Activated T-cell treated with anti-CD3 and anti-CD28 coated beads, Interleukin-2, amount 50 U/mL, for 72 hours (primary cell): ENCODE measurements around the gene LAMB3. TPM values are rescaled to one million over a fixed set of nuclear protein-coding genes. Genes with fewer than 3 reads are reported as not detected.

Experiments
- ATAC-seq, 2 donors: fragments of 150-1000 bp; cut with Tn5 transposase; replicated peaks in 1 of 2; 2 replicates each; pipeline ENCODE4 v1.10.0; 2021; ENCODE audit warnings: moderate library complexity in 2 of 2, mild to moderate bottlenecking in 1 of 2
- DNase-seq, 2 donors: peaks; one replicate each; pipeline ENCODE4 v3.0.0; 2021 to 2022; ENCODE audit warnings: mixed read lengths in 1 of 2
- H3K27ac Mint-ChIP-seq: one replicate; pipeline ENCODE4 v1.8.0; 2022; ENCODE audit warnings: mild to moderate bottlenecking, moderate library complexity, mixed read lengths
- H3K27me3 Mint-ChIP-seq: one replicate; pipeline ENCODE4 v1.8.0; 2022; ENCODE audit warnings: low read depth, mixed read lengths
- H3K36me3 Mint-ChIP-seq, 2 donors: one replicate each; pipeline ENCODE4 v1.8.0; 2022; ENCODE audit warnings: mixed read lengths in 2 of 2, mild to moderate bottlenecking in 1 of 2; ENCODE audit not compliant: insufficient read depth in 2 of 2
- H3K4me1 Mint-ChIP-seq: one replicate; pipeline ENCODE4 v1.8.0; 2022; ENCODE audit warnings: low read depth, mixed read lengths
- H3K4me3 Mint-ChIP-seq, 2 donors: one replicate each; pipeline ENCODE4 v1.8.0; 2022; ENCODE audit warnings: mild to moderate bottlenecking in 2 of 2, mixed read lengths in 2 of 2, moderate library complexity in 2 of 2
- H3K9me3 Mint-ChIP-seq, 2 donors: one replicate each; pipeline ENCODE4 v1.8.0; 2022; ENCODE audit warnings: mixed read lengths in 2 of 2
- total RNA-seq, 2 donors: library from RNA; stranded (reverse); gene quantifications; one replicate each; pipeline ENCODE4 v1.2.3, GENCODE V29; 2022

The LAMB3 gene
- total RNA-seq, 2 donors from 2014 or later = 5.9 to 26.0 TPM

- peaks cover 8 to 12% of the 10 kb centered on the region in 2 donors for H3K36me3 Mint-ChIP-seq
- peaks cover 79% of the 10 kb centered on the region for H3K4me1 Mint-ChIP-seq
- peak; percentile 56 to 64 for DNase-seq
- peaks cover 3 to 4% of the 10 kb centered on the region in 2 donors for H3K9me3 Mint-ChIP-seq
- peak; percentile 55 to 56 for ATAC-seq
- peaks cover 55% of the 10 kb centered on the region for H3K27me3 Mint-ChIP-seq
- H3K27ac Mint-ChIP-seq = peak within 1 kb of the TSS; percentile 83
- peak within 1 kb of the TSS; percentile 80 to 83 for H3K4me3 Mint-ChIP-seq
Measured at GRCh38 chr1:209674957-209675564, 22.8 kb upstream of the LAMB3 start, which contains the start of gene G0S2. Gene G0S2 (plus strand): TSS chr1:209675412. CDS start chr1:209675685, 273 bp downstream.

GRCh38 chr1:209673631-209674417 is 21.6 kb upstream of the LAMB3 start:
- ATAC-seq (no peak), DNase-seq (no peak)
- peak overlapping the region; percentile 83 for H3K27ac Mint-ChIP-seq
- peaks cover 3 to 4% of the 10 kb centered on the region in 2 donors for H3K9me3 Mint-ChIP-seq
- peaks cover 48% of the 10 kb centered on the region for H3K27me3 Mint-ChIP-seq
- peak overlapping the region; percentile 80 to 83 for H3K4me3 Mint-ChIP-seq
- peaks cover 8 to 12% of the 10 kb centered on the region in 2 donors for H3K36me3 Mint-ChIP-seq
- peaks cover 69% of the 10 kb centered on the region for H3K4me1 Mint-ChIP-seq

GRCh38 chr1:209672705-209673630 is 20.7 kb upstream of the LAMB3 start:
- DNase-seq = peak; percentile 65 to 69
- Mint-ChIP-seq H3K36me3 (peaks cover 8 to 12% of the 10 kb centered on the region in 2 donors), H3K27ac (peak overlapping the region; percentile 83), H3K4me1 (peaks cover 63% of the 10 kb centered on the region), H3K4me3 (peak overlapping the region; percentile 80 to 83), H3K9me3 (peaks cover 3 to 4% of the 10 kb centered on the region in 2 donors), H3K27me3 (peaks cover 39% of the 10 kb centered on the region)
- peak; percentile 84 for ATAC-seq

- Mint-ChIP-seq H3K4me3 (peak overlapping the region in 1 of 2 donors; percentile 19), H3K4me1 (peaks cover 52% of the 10 kb centered on the region), H3K36me3 (peaks cover 3 to 6% of the 10 kb centered on the region in 2 donors), H3K27me3 (peaks cover 15% of the 10 kb centered on the region), H3K9me3 (peaks cover 3 to 4% of the 10 kb centered on the region in 2 donors), H3K27ac (no peak overlapping the region)
- no peak for ATAC-seq
- DNase-seq = no peak
Measured at GRCh38 chr1:209670441-209671082, 18.3 kb upstream of the LAMB3 start.

- no peaks in the 10 kb centered on the region for H3K27me3 Mint-ChIP-seq
- ATAC-seq = peak in 1 of 2 donors; percentile 42
- DNase-seq = no peak
- peaks cover 3 to 6% of the 10 kb centered on the region in 2 donors for H3K9me3 Mint-ChIP-seq
- no peak overlapping the region for H3K4me3 Mint-ChIP-seq
- peaks cover 3 to 4% of the 10 kb centered on the region in 2 donors for H3K36me3 Mint-ChIP-seq
- H3K4me1 Mint-ChIP-seq = peaks cover 23% of the 10 kb centered on the region
- no peak overlapping the region for H3K27ac Mint-ChIP-seq
Measured at GRCh38 chr1:209667708-209668107, 15.5 kb upstream of the LAMB3 start.

- no peak for DNase-seq
- Mint-ChIP-seq H3K27ac (no peak overlapping the region), H3K4me3 (no peak overlapping the region), H3K4me1 (peaks cover 19% of the 10 kb centered on the region), H3K9me3 (peaks cover 3 to 6% of the 10 kb centered on the region in 2 donors), H3K36me3 (peaks cover 3 to 4% of the 10 kb centered on the region in 2 donors), H3K27me3 (no peaks in the 10 kb centered on the region)
- ATAC-seq = no peak
Measured at GRCh38 chr1:209667103-209667502, 14.9 kb upstream of the LAMB3 start.

GRCh38 chr1:209662879-209663327 is 10.7 kb upstream of the LAMB3 start:
- DNase-seq = no peak
- Mint-ChIP-seq H3K27me3 (peaks cover 6% of the 10 kb centered on the region), H3K27ac (no peak overlapping the region), H3K36me3 (no peaks in the 10 kb centered on the region), H3K9me3 (peaks cover 0 to 2% of the 10 kb centered on the region in 2 donors), H3K4me3 (no peak overlapping the region), H3K4me1 (peaks cover 26% of the 10 kb centered on the region)
- no peak for ATAC-seq

- Mint-ChIP-seq H3K9me3 (peaks cover 0 to 2% of the 10 kb centered on the region in 2 donors), H3K4me3 (no peak overlapping the region), H3K4me1 (peaks cover 32% of the 10 kb centered on the region), H3K27ac (no peak overlapping the region), H3K36me3 (no peaks in the 10 kb centered on the region), H3K27me3 (peaks cover 6% of the 10 kb centered on the region)
- ATAC-seq (no peak), DNase-seq (no peak)
Measured at GRCh38 chr1:209661071-209661470, 8.8 kb upstream of the LAMB3 start.

GRCh38 chr1:209659909-209660308 is 7.7 kb upstream of the LAMB3 start:
- H3K4me1 Mint-ChIP-seq = peaks cover 32% of the 10 kb centered on the region
- DNase-seq = peak in 1 of 2 donors; percentile 23
- ATAC-seq = peak; percentile 83 to 91
- H3K4me3 Mint-ChIP-seq = peak overlapping the region; percentile 56 to 68
- peak overlapping the region; percentile 84 for H3K27ac Mint-ChIP-seq
- H3K36me3 Mint-ChIP-seq = no peaks in the 10 kb centered on the region
- peaks cover 6% of the 10 kb centered on the region for H3K27me3 Mint-ChIP-seq
- no peaks in the 10 kb centered on the region for H3K9me3 Mint-ChIP-seq

- no peaks in the 10 kb centered on the region for H3K9me3 Mint-ChIP-seq
- H3K4me1 Mint-ChIP-seq = peaks cover 50% of the 10 kb centered on the region
- no peak for ATAC-seq
- no peaks in the 10 kb centered on the region for H3K36me3 Mint-ChIP-seq
- H3K27ac Mint-ChIP-seq = no peak overlapping the region
- H3K4me3 Mint-ChIP-seq = no peak overlapping the region
- DNase-seq = no peak
- peaks cover 12% of the 10 kb centered on the region for H3K27me3 Mint-ChIP-seq
Measured at GRCh38 chr1:209657918-209658317, 5.7 kb upstream of the LAMB3 start.

GRCh38 chr1:209657140-209657879 is 5.1 kb upstream of the LAMB3 start:
- peak in 1 of 2 donors; percentile 33 for DNase-seq
- Mint-ChIP-seq H3K4me3 (no peak overlapping the region), H3K27me3 (peaks cover 12% of the 10 kb centered on the region), H3K9me3 (no peaks in the 10 kb centered on the region), H3K4me1 (peaks cover 57% of the 10 kb centered on the region), H3K36me3 (no peaks in the 10 kb centered on the region), H3K27ac (no peak overlapping the region)
- peak; percentile 17 to 60 for ATAC-seq
